IPS DF 6.9 (cell line): ENCODE measurements around the gene BTBD6.

Source experiments
- DNase-seq: peaks from one replicate; pipeline ENCODE4 v3.0.0-alpha.2; 2013; ENCODE audit warnings: low read depth, low spot score
- H3K27ac ChIP-seq: one replicate; pipeline ENCODE4 v1.5.1; 2013; ENCODE audit warnings: low read length, control low read depth
- H3K27me3 ChIP-seq: 2 replicates; pipeline ENCODE4 v1.6.1; 2013; ENCODE audit warnings: mild to moderate bottlenecking, low read length; ENCODE audit not compliant: control insufficient read depth, insufficient read depth
- H3K36me3 ChIP-seq: 2 replicates; pipeline ENCODE4 v1.6.1; 2013; ENCODE audit warnings: low read length; ENCODE audit not compliant: control insufficient read depth, insufficient read depth
- H3K4me1 ChIP-seq: 2 replicates; pipeline ENCODE4 v1.6.1; 2013; ENCODE audit warnings: low read length; ENCODE audit not compliant: control insufficient read depth, insufficient read depth
- H3K4me3 ChIP-seq: 2 replicates; pipeline ENCODE4 v1.5.1; 2013; ENCODE audit warnings: mild to moderate bottlenecking, low read length
- H3K9me3 ChIP-seq: 2 replicates; pipeline ENCODE4 v1.6.1; 2013; ENCODE audit warnings: low read length, inconsistent platforms; ENCODE audit not compliant: control insufficient read depth, insufficient read depth
- WGBS: extraction: QIAGEN DNeasy Blood & Tissue Kit; methylation state at CpG from one replicate; pipeline ENCODE4 v1.1.7; 2013; ENCODE audit warnings: mixed read lengths, missing lambda C conversion rate; ENCODE audit not compliant: insufficient read length, insufficient coverage; 5-methylcytosine and 5-hydroxymethylcytosine counted together

The BTBD6 gene

DNA sequence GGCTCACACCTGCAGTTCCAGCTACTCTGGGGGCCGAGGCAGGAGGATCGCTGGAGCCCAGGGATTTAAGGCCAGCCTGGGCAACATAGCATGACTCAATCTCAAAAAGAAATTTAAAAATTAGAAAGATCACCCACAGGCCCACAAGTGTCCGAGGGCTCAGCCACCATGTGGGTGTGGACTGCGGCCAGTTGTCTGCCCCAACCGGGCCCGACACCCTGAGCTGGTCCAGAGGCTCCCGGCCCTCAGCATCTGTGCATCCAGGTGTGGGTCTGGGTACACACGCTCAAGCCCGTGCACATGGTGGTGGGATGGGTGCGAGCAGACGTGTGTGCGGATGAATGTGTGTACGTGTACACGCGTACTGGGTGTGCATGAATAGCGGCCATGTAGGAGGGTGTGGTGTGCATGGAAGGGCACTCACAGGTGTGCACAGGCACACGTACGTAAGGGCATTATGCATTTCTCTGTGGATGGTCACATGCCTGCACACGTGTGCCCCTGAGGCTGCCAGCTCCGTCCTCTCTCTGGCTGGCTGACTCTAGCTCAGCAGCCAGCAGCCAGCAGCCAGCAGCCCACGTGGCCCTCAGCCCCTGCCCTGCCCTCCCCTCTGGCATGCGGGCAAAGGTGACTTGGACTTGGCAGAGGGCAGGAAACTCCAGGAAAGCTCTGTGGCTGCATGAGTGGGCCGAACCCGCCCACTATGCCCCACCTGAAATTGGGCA, 44.0 kb upstream of the BTBD6 start:
- H3K9me3 ChIP-seq: no peaks in the 10 kb centered on the region
- H3K27ac ChIP-seq: no peak overlapping the region
- no peak overlapping the region for H3K4me3 ChIP-seq
- DNase-seq: no peak
- no peaks in the 10 kb centered on the region for H3K27me3 ChIP-seq
- no CpG with 5 or more reads among the region's 24 CpGs for WGBS
- H3K4me1 ChIP-seq: peaks cover 2% of the 10 kb centered on the region; the same call in 1 of the 2 replicates
- peaks cover 3% of the 10 kb centered on the region; the same call in 1 of the 2 replicates for H3K36me3 ChIP-seq

DNA sequence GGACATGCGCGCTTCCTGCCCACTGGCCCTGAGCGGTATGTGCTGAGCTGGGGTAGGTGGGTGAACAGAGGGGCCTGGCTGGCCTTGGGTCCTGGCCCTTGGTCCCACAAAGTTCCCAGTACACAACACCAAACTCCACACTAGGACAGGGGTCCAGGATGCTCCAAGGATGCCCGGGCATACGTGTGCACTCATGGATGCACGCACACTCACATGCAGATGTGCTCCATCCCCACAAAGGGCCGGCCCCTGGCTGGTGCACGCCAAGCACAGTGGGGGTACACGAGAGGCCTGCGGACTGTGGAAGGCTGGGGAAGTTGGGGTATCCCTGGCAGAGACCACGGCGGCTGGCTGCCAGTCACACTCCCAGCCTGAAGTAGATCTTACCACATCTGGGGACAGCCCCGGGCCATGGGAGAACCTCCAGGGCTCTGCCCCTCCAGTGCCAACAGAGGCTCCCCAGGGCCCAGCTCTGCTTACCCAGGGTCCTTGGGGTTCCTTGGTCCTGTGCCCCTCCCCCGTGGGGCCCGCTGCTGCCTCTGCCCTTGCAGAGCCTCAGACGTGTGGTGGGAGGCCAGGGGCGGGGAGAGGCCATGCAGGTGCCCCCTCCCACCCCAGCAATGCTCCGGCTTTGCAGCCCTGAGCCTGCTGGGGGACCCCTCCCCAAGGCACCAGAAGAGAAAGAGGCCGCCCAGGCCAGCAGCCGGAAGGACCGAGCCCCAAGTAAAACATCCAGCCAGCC, 43.2 kb upstream of the BTBD6 start:
- Histone ChIP-seq H3K4me1 (peaks cover 2% of the 10 kb centered on the region; the same call in 1 of the 2 replicates), H3K27ac (no peak overlapping the region), H3K27me3 (no peaks in the 10 kb centered on the region), H3K36me3 (peaks cover 3% of the 10 kb centered on the region; the same call in 1 of the 2 replicates), H3K9me3 (no peaks in the 10 kb centered on the region), H3K4me3 (no peak overlapping the region)
- no CpG with 5 or more reads among the region's 21 CpGs for WGBS
- DNase-seq: no peak

DNA sequence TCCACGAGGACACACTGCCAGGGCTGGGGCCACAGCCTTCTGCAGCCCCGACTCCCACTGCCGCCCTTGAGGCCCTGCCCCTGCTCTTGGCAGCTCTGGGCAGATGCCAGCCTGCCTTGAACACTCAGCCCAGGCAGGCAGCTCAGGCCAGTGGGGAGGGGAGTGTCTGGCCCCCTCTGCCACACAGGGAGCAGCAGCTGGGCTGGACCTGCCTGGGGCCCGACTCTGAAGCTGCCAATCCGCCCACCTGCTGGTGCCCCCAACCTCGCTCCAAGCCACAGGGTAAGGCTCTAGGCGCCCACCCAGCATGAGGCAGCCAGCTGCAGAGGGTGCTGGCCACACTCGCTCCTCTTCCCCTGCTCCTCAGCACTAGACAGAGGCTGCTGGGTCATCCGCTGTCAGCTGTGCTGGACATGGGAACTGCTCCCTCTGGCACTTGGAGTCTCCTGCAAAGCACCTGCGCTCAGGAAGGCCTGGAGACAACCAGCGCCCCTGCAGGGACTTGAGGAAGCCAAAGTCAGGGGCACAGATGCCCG, 42.6 kb upstream of the BTBD6 start:
- H3K4me1 ChIP-seq: peaks cover 2% of the 10 kb centered on the region; the same call in 1 of the 2 replicates
- H3K27ac ChIP-seq: no peak overlapping the region
- DNase-seq: no peak
- peaks cover 3% of the 10 kb centered on the region; the same call in 1 of the 2 replicates for H3K36me3 ChIP-seq
- no peaks in the 10 kb centered on the region for H3K27me3 ChIP-seq
- H3K9me3 ChIP-seq: no peaks in the 10 kb centered on the region
- no CpG with 5 or more reads among the region's 12 CpGs for WGBS
- no peak overlapping the region for H3K4me3 ChIP-seq

DNA sequence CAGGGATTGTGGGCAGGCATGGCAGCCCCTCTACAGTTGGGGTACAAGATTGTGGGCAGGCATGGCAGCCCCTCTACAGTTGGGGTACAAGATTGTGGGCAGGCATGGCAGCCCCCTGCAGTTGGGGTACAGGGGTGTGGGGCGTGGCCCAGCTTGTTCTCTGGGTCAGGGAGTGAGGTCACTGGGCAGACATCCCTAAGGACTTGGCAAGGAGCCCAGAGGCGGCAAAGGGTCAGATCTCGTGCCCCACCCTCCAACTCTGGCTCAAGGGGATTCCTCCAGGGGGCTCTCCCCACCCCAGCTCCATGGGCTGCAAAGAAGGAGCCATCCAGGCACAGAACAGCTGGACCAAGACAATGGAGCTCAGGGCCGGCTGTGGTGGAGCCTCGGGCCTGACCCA, 41.5 kb upstream of the BTBD6 start:
- WGBS: no CpG with 5 or more reads among the region's 5 CpGs
- Histone ChIP-seq H3K4me3 (no peak overlapping the region), H3K27ac (no peak overlapping the region), H3K4me1 (peaks cover 2% of the 10 kb centered on the region; the same call in 1 of the 2 replicates), H3K27me3 (no peaks in the 10 kb centered on the region), H3K9me3 (no peaks in the 10 kb centered on the region), H3K36me3 (peaks cover 3% of the 10 kb centered on the region; the same call in 1 of the 2 replicates)
- DNase-seq: no peak

DNA sequence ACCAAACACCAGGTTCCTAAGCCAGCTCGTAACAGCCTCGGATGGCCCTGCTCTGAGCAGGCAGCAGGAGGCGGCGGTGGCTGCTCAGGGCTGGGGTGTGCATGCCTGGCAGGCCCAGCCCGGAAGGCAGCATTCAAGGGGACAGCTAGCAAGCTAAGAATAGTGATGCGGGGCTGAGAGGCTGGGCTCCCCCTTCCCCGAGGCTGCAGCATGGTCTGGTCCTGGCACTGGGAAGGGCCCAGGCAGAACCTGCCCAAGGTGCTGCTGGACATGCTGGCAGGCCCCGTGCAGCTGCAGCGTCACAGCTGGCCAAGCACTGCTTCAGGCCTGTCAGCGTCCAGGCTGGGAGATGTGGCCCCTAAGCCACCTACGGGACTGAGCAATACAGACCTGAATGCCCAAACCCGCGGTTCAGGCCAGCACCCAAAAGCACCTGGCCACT, 40.9 kb upstream of the BTBD6 start:
- no peak for DNase-seq
- H3K4me3 ChIP-seq: no peak overlapping the region
- no peaks in the 10 kb centered on the region for H3K27me3 ChIP-seq
- H3K27ac ChIP-seq: no peak overlapping the region
- no peaks in the 10 kb centered on the region for H3K9me3 ChIP-seq
- peaks cover 2% of the 10 kb centered on the region; the same call in 1 of the 2 replicates for H3K4me1 ChIP-seq
- H3K36me3 ChIP-seq: peaks cover 3% of the 10 kb centered on the region; the same call in 1 of the 2 replicates
- WGBS: no CpG with 5 or more reads among the region's 13 CpGs

DNA sequence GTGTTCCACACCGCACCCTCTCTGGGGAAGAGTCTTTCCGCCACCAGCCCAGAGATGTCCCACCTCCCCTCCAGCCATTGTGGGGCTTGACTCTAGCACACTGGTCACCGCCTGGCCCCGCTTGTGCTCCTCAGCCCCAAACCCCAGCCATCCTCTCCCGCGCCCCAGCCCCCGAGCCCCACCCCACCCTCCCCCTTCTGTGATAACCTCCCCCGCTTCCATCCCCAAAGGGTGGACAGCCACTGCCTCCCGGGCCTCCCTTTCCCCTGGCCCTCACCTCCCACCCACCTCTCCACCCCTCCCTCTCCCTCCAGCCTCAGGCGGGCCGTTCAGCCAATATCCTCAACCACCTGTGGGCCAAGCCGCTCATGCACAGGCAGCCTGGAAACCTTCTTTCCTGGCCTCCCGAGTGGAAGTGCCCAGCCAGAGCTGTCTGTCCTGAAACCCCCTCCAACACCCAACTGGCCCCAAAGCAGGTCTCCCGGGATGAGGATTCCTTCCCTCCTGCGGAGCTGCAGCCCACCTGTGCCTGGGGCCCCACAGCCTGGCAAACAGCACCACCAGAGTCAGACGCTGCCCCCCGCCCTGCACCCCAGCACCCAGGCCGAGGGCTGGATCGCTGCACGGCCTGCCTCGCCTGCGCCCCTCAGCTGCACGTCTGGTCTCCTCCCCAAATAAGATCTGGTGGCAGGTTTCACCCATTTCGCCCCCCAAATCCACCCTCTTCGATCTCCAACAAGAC, 40.2 kb upstream of the BTBD6 start:
- H3K4me3 ChIP-seq: no peak overlapping the region
- no peaks in the 10 kb centered on the region for H3K9me3 ChIP-seq
- peaks cover 3% of the 10 kb centered on the region; the same call in 1 of the 2 replicates for H3K36me3 ChIP-seq
- H3K4me1 ChIP-seq: peaks cover 2% of the 10 kb centered on the region; the same call in 1 of the 2 replicates
- no peak for DNase-seq
- WGBS: no CpG with 5 or more reads among the region's 25 CpGs
- H3K27ac ChIP-seq: no peak overlapping the region
- no peaks in the 10 kb centered on the region for H3K27me3 ChIP-seq

DNA sequence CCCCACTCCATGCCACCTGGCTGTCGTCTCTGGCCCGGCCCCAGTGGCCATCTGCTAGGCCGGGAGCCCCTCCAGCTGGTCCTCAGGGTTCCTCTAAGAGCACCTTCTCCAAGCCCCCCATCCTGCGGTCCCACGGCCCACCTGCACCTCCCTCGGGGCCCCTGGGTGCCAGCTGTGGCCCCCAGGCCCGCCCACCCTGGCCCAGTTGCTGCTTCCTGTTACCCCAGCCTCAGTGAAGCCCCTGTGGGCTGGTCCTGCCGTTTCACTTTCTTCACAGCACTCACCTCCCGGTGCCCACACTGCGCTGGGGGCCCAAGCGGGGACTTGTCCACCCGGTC, 39.6 kb upstream of the BTBD6 start:
- no CpG with 5 or more reads among the region's 12 CpGs for WGBS
- no peak overlapping the region for H3K4me3 ChIP-seq
- no peak overlapping the region for H3K27ac ChIP-seq
- H3K27me3 ChIP-seq: no peaks in the 10 kb centered on the region
- H3K36me3 ChIP-seq: peaks cover 3% of the 10 kb centered on the region; the same call in 1 of the 2 replicates
- DNase-seq: no peak
- no peaks in the 10 kb centered on the region; the same call in 1 of the 2 replicates for H3K4me1 ChIP-seq
- H3K9me3 ChIP-seq: no peaks in the 10 kb centered on the region

DNA sequence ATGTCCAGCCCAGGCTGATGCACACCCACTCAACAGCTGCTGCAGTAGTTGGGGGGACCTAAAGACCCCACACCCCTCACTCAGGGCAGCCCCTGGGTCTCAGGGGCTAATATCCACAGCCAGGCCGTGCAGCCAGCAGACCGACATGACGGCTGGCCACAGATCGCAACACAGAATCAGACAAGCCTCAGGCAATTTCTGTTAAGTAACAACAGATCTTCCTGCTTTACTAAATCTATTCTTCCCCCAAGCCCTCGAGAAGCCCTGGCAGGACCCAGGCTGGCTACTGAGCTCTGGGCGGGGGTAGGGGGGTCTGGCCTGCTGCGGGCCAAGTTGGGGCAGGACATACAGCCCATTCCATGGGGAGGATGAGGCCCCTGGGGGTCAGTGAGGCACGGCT, 39.2 kb upstream of the BTBD6 start:
- no peak overlapping the region for H3K27ac ChIP-seq
- H3K36me3 ChIP-seq: peaks cover 3% of the 10 kb centered on the region; the same call in 1 of the 2 replicates
- no CpG with 5 or more reads among the region's 8 CpGs for WGBS
- no peak for DNase-seq
- no peak overlapping the region for H3K4me3 ChIP-seq
- no peaks in the 10 kb centered on the region for H3K9me3 ChIP-seq
- H3K4me1 ChIP-seq: no peaks in the 10 kb centered on the region; the same call in 1 of the 2 replicates
- H3K27me3 ChIP-seq: no peaks in the 10 kb centered on the region

DNA sequence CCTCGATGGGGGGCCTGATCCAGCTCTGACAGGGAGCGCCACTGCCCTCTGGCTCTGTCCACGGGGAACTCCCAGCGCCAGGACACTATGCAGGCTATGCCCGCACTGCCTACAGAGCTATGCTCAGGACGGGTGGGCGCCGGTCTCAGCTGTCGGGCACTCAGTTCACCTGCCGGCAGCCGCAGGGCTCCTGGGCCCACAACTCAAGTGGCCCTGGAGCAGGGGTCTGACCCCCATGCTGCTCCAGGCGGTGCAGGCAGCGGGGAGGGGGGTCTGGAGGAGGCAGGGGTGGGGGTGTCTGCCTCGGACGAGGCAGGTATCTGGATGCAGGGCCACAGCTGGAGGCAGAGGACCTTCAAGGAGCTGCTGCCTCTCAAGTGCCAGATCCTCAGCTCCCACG, 38.7 kb upstream of the BTBD6 start:
- WGBS: no CpG with 5 or more reads among the region's 16 CpGs
- Histone ChIP-seq H3K36me3 (no peaks in the 10 kb centered on the region; the same call in 1 of the 2 replicates), H3K27ac (no peak overlapping the region), H3K4me3 (no peak overlapping the region), H3K4me1 (no peaks in the 10 kb centered on the region), H3K27me3 (no peaks in the 10 kb centered on the region), H3K9me3 (no peaks in the 10 kb centered on the region)
- DNase-seq: no peak
